Endothelial cell of umbilical vein (primary cell): ENCODE measurements around the gene SHOC2. TPM values are rescaled to one million over a fixed set of nuclear protein-coding genes. Genes with fewer than 3 reads are reported as not detected.

ENCODE experiments used
- BruUV-seq: library from RNA; stranded (reverse); fragments of 400-500 nt; replicated peaks from 2 replicates; lab custom pipeline; 2021; lab: Mats Ljungman, UMichigan
- CTCF ChIA-PET: fragments of 300-600, 350-600 bp; sonication (Branson Sonifier 250); formaldehyde crosslinking; loops from one replicate; lab custom pipeline; 2021; ENCODE audit warnings: antibody characterized with exemption, inconsistent platforms; lab: Charles Lee
- POLR2A ChIA-PET: fragments of 300-600, 350-600 bp; sonication (Branson Sonifier 250); formaldehyde crosslinking; loops from one replicate; lab custom pipeline; 2021; ENCODE audit warnings: antibody characterized with exemption, inconsistent platforms; lab: Charles Lee
- DNase-seq: peaks from one replicate; pipeline ENCODE4 v3.0.0-alpha.2; 2011; ENCODE audit warnings: low read depth, low spot score
- FAIRE-seq: peaks from 2 replicates; lab custom pipeline; 2011; peaks lifted over from hg19 to GRCh38; lab: Jason Lieb, UNC
- H2AFZ ChIP-seq: 2 replicates; pipeline ENCODE4 v1.6.0; 2012; ENCODE audit warnings: low read depth, low read length, control low read depth, inconsistent platforms
- H3K27ac ChIP-seq: 2 replicates; pipeline ENCODE4 v1.5.1; 2011; ENCODE audit warnings: low read depth, mild to moderate bottlenecking, control low read depth, low read length, moderate library complexity; ENCODE audit not compliant: insufficient read depth
- H3K27me3 ChIP-seq, 2 experiments: 2 replicates each; pipeline versions ENCODE4 v1.6.0 to v1.6.1; 2011; ENCODE audit warnings: low read length in 2 of 2, mixed read lengths in 1 of 2; ENCODE audit not compliant: control insufficient read depth in 2 of 2, insufficient read depth in 2 of 2
- H3K36me3 ChIP-seq, 2 experiments: 2 replicates in 1 of 2; 3 replicates in 1 of 2; pipeline ENCODE4 v1.5.1; 2011; ENCODE audit warnings: low read length in 2 of 2, mild to moderate bottlenecking in 1 of 2, moderate library complexity in 1 of 2; ENCODE audit not compliant: control insufficient read depth in 2 of 2, insufficient read depth in 2 of 2; ENCODE audit errors: extremely low read depth in 1 of 2
- H3K4me1 ChIP-seq: 3 replicates; pipeline ENCODE4 v1.5.1; 2011; ENCODE audit warnings: mild to moderate bottlenecking, low read length; ENCODE audit not compliant: control insufficient read depth, insufficient read depth; ENCODE audit errors: extremely low read depth
- H3K4me2 ChIP-seq: 2 replicates; pipeline ENCODE4 v1.6.1; 2011; ENCODE audit warnings: low read length, control low read depth, mixed read lengths; ENCODE audit not compliant: insufficient read depth
- H3K4me3 ChIP-seq, 3 experiments: fragments of 200-600 bp in 1 of 3; sonication (generic), shearing (Covaris generic) in 1 of 3; replicated peaks in 1 of 3; 2 replicates each; pipeline ENCODE4 v1.5.1; 2011 to 2016; ENCODE audit warnings: control low read depth in 3 of 3, low read length in 3 of 3, mild to moderate bottlenecking in 2 of 3, inconsistent platforms in 1 of 3, low read depth in 1 of 3, moderate library complexity in 1 of 3; ENCODE audit not compliant: insufficient read depth in 1 of 3
- H3K79me2 ChIP-seq: 2 replicates; pipeline ENCODE4 v1.6.0; 2012; ENCODE audit warnings: low read length, inconsistent platforms; ENCODE audit not compliant: control insufficient read depth, insufficient read depth
- H3K9ac ChIP-seq: replicated peaks from 2 replicates; pipeline ENCODE3; 2011; ENCODE audit warnings: low read length, control low read depth; ENCODE audit not compliant: insufficient read depth; ENCODE audit errors: extremely low read depth
- H3K9me1 ChIP-seq: replicated peaks from 3 replicates; pipeline ENCODE4 v1.6.0; 2011; ENCODE audit warnings: mild to moderate bottlenecking, low read length; ENCODE audit not compliant: control insufficient read depth, insufficient read depth; ENCODE audit errors: extremely low read depth
- H3K9me3 ChIP-seq: replicated peaks from 2 replicates; pipeline ENCODE4 v1.5.1; 2012; ENCODE audit warnings: low read length, inconsistent platforms; ENCODE audit not compliant: control insufficient read depth, insufficient read depth
- H4K20me1 ChIP-seq: replicated peaks from 2 replicates; pipeline ENCODE3; 2011; ENCODE audit warnings: mild to moderate bottlenecking, low read length; ENCODE audit not compliant: control insufficient read depth, insufficient read depth; ENCODE audit errors: extremely low read depth
- JUN ChIP-seq: IDR thresholded peaks from 2 replicates; pipeline ENCODE4 v1.6.1; 2011; ENCODE audit warnings: borderline replicate concordance, low read depth; ENCODE audit not compliant: insufficient read length, insufficient read depth
- dilution Hi-C: fragments of 300-500 bp; cut with MboI; formaldehyde crosslinking; loops from one replicate; pipeline ENCODE4 v1.15.0; 2019; ENCODE audit warnings: low sequenced_read_pairs; ENCODE audit not compliant: extremely low pct_ligation_motif_present
- intact Hi-C: fragments of 100-400 bp; cut with micrococcal nuclease; formaldehyde crosslinking; loops from one replicate; pipeline ENCODE4 v1.10.0; 2022
- microRNA counts: library from miRNA; unstranded; fragments of <30 nt; microRNA quantifications from one replicate; lab custom pipeline; 2016
- microRNA-seq: library from miRNA; unstranded; fragments of <30 nt; microRNA quantifications from one replicate; pipeline ENCODE4 v1.2.0, GENCODE V29; 2021; ENCODE audit warnings: borderline number of aligned reads, borderline replicate concordance
- polyA plus RNA-seq, 4 experiments: library from polyadenylated mRNA; depleted of rRNA in 3 of 4; stranded (reverse) in 3 of 4; unstranded in 1 of 4; fragments of >200 nt; gene quantifications; 2 replicates each; pipeline versions ENCODE4 v1.2.1 to v1.2.3, GENCODE V29; 2011 to 2012; ENCODE audit warnings: missing spikeins in 1 of 4
- small RNA-seq: library from RNA; depleted of rRNA; stranded (forward); fragments of <200 nt; gene quantifications from one replicate; pipeline ENCODE3, GENCODE V24; 2012; ENCODE audit warnings: low replicate concordance, low read depth; ENCODE audit not compliant: insufficient read depth, insufficient read length
- total RNA-seq: library from RNA; stranded (reverse); gene quantifications from 2 replicates; pipeline ENCODE4 v1.2.3, GENCODE V29; 2021

Gene SHOC2
- total and polyA plus RNA-seq, 2 donors (not counting 3 experiments of a cell fraction or from before 2014, with no cell fraction given): 13.0 to 37.1 TPM

- Histone ChIP-seq H2AFZ (no peak overlapping the region), H3K79me2 (no peaks in the 10 kb centered on the region), H3K27me3 (no peaks in the 10 kb centered on the region)
Measured at GRCh38 chr10:111057006-111057405, 137.6 kb downstream of the SHOC2 start.

More at GRCh38 chr10:111057006-111057405, 137.6 kb downstream of the SHOC2 start:
- Histone ChIP-seq H3K4me1 (no peaks in the 10 kb centered on the region), H3K36me3 (no peaks in the 10 kb centered on the region), H3K9me1 (no peaks in the 10 kb centered on the region), H3K9ac (no peak overlapping the region), H3K4me2 (no peak overlapping the region), H4K20me1 (no peaks in the 10 kb centered on the region), H3K4me3 (no peak overlapping the region), H3K27ac (no peak overlapping the region), H3K9me3 (no peaks in the 10 kb centered on the region)
- no peak for FAIRE-seq
- no TSS peak for BruUV-seq
- ChIA-PET POLR2A (no interaction called here), CTCF (no interaction called here)
- intact Hi-C loops (no loop called here), dilution Hi-C loops (no loop called here)
- no peak for DNase-seq
- no peak for TF ChIP-seq JUN

MicroRNAs within 50 kb of the gene (microRNA counts, 767-probe panel; counts per million panel counts)
- microRNA hsa-miR-548e (lab: Ali Mortazavi, UCI): 723 counts per million, percentile 96 among the panel's probes with 10 or more counts

Small RNA genes lying within 50 kb of the gene (microRNA-seq; reads per million reads assigned to microRNA genes)
- not detected for gene MIR548E

Small RNA genes lying within 50 kb of the gene (small RNA-seq; reads per million reads assigned to genes)
- gene MIR548E: not detected

Other genes with a start within 250 kb of the SHOC2 start
- gene PDCD4, start 47.7 kb upstream of the SHOC2 start, total RNA-seq: 46.1 and 47.9 TPM in 2 replicates
- gene PDCD4, start 47.7 kb upstream of the SHOC2 start, polyA plus RNA-seq: 8.0 and 14.4 TPM in 2 replicates
- 32.8 and 34.9 TPM in 2 replicates for gene BBIP1, start 424 bp upstream of the SHOC2 start, total RNA-seq
- 9.9 and 10.0 TPM in 2 replicates for gene BBIP1, start 424 bp upstream of the SHOC2 start, polyA plus RNA-seq
- not detected in 2 replicates for gene ADRA2A, start 157.4 kb downstream of the SHOC2 start, total RNA-seq
- gene ADRA2A, start 157.4 kb downstream of the SHOC2 start, polyA plus RNA-seq: 0.03 TPM in 2 replicates